SK-N-SH (cell line): Measurements from ENCODE around the gene DNASE1L2. TPM values are rescaled to one million over a fixed set of nuclear protein-coding genes. Genes with fewer than 3 reads are reported as not detected.

Experiments
- CTCF ChIA-PET: fragments of 300-600, 350-600 bp; formaldehyde crosslinking; extraction: SDS; loops from one replicate; lab custom pipeline; 2021; lab: Yijun Ruan, JAX
- POLR2A ChIA-PET: fragments of 350-600 bp; sonication (Branson Sonifier 250); formaldehyde crosslinking; extraction: SDS; loops from one replicate; lab custom pipeline; 2020; ENCODE audit warnings: antibody characterized with exemption, inconsistent platforms; lab: Yijun Ruan, JAX
- DNase-seq: peaks from one replicate; pipeline ENCODE4 v3.0.0; 2012
- H2AFZ ChIP-seq: fragments of 200-600 bp; sonication (generic); 2 replicates; pipeline ENCODE4 v1.8.1; 2016; ENCODE audit warnings: antibody characterized with exemption, mild to moderate bottlenecking, low read depth
- H3F3A ChIP-seq: fragments of 200-600 bp; sonication (generic); replicated peaks from 2 replicates; pipeline ENCODE3; 2016; ENCODE audit warnings: antibody characterized with exemption, mild to moderate bottlenecking; ENCODE audit not compliant: insufficient read depth
- H3K27ac ChIP-seq, 2 experiments: fragments of 200-500 bp in 1 of 2; fragments of 200-600 bp in 1 of 2; sonication (Bioruptor generic) in 1 of 2; sonication (generic), shearing (Covaris generic) in 1 of 2; 2 replicates each; pipeline versions ENCODE4 v1.5.1 to v1.6.1; 2014 to 2016; ENCODE audit warnings: low read depth in 2 of 2, inconsistent platforms in 1 of 2, low read length in 1 of 2, mild to moderate bottlenecking in 1 of 2, mixed read lengths in 1 of 2
- H3K27me3 ChIP-seq: fragments of 200-600 bp; sonication (generic), shearing (Covaris generic); 2 replicates; pipeline ENCODE4 v1.6.1; 2016; ENCODE audit warnings: mixed run types; ENCODE audit not compliant: insufficient read depth
- H3K36me3 ChIP-seq, 2 experiments: fragments of 200-500 bp in 1 of 2; fragments of 200-600 bp in 1 of 2; sonication (Bioruptor generic) in 1 of 2; sonication (generic) in 1 of 2; replicated peaks in 1 of 2; 2 replicates each; pipeline versions ENCODE3 to v1.5.1; 2014 to 2016; ENCODE audit warnings: low read length in 1 of 2, mild to moderate bottlenecking in 1 of 2; ENCODE audit not compliant: insufficient read depth in 2 of 2, control insufficient read depth in 1 of 2
- H3K4me1 ChIP-seq, 2 experiments: fragments of 200-500 bp in 1 of 2; fragments of 200-600 bp in 1 of 2; sonication (Bioruptor generic) in 1 of 2; sonication (generic), shearing (Covaris generic) in 1 of 2; 2 replicates each; pipeline versions ENCODE4 v1.5.1 to v1.6.1; 2014 to 2016; ENCODE audit warnings: low read depth in 1 of 2, low read length in 1 of 2, mixed run types in 1 of 2; ENCODE audit not compliant: insufficient read depth in 2 of 2, control insufficient read depth in 1 of 2
- H3K4me2 ChIP-seq: fragments of 200-600 bp; sonication (generic), shearing (Covaris generic); 2 replicates; pipeline ENCODE4 v1.6.1; 2017; ENCODE audit warnings: mixed run types
- H3K4me3 ChIP-seq, 2 experiments: fragments of 200-500 bp in 1 of 2; fragments of 200-600 bp in 1 of 2; sonication (Bioruptor generic) in 1 of 2; sonication (generic), shearing (Covaris generic) in 1 of 2; 2 replicates each; pipeline versions ENCODE4 v1.5.1 to v1.8.1; 2014 to 2016; ENCODE audit warnings: low read depth in 2 of 2, inconsistent platforms in 1 of 2, low read length in 1 of 2, mild to moderate bottlenecking in 1 of 2, mixed read lengths in 1 of 2, moderate library complexity in 1 of 2
- H3K79me2 ChIP-seq: fragments of 200-600 bp; sonication (generic); 2 replicates; pipeline ENCODE4 v1.8.1; 2017; ENCODE audit warnings: mild to moderate bottlenecking; ENCODE audit not compliant: insufficient read depth
- H3K9ac ChIP-seq: fragments of 200-600 bp; sonication (generic); 2 replicates; pipeline ENCODE4 v1.6.1; 2017; ENCODE audit warnings: mixed run types
- H3K9me2 ChIP-seq: fragments of 200-600 bp; sonication (generic); 2 replicates; pipeline ENCODE4 v1.6.1; 2017; ENCODE audit warnings: mixed run types
- H3K9me3 ChIP-seq: fragments of 200-600 bp; sonication (generic); 2 replicates; pipeline ENCODE4 v1.6.1; 2017; ENCODE audit warnings: mixed run types, mild to moderate bottlenecking, moderate library complexity
- H4K20me1 ChIP-seq: fragments of 200-600 bp; sonication (generic); 2 replicates; pipeline ENCODE4 v1.6.1; 2017; ENCODE audit warnings: mild to moderate bottlenecking, mixed run types; ENCODE audit not compliant: insufficient read depth
- CHD2 ChIP-seq: fragments of 150-350 bp; IDR thresholded peaks from 2 replicates; pipeline ENCODE4 v1.6.1; 2018; ENCODE audit warnings: low read length; ENCODE audit not compliant: partially characterized antibody
- FOSL2 ChIP-seq: IDR thresholded peaks from 2 replicates; pipeline ENCODE4 v1.4.0; 2012; ENCODE audit warnings: low read depth, mild to moderate bottlenecking, moderate library complexity, borderline replicate concordance
- GATA2 ChIP-seq: sonication (generic); formaldehyde crosslinking; IDR thresholded peaks from 2 replicates; pipeline ENCODE4 v1.5.0; 2020; ENCODE audit warnings: mild to moderate bottlenecking, missing genetic modification reagents
- JUND ChIP-seq: IDR thresholded peaks from 2 replicates; pipeline ENCODE4 v1.4.0; 2012
- MEF2A ChIP-seq: IDR thresholded peaks from 2 replicates; pipeline ENCODE4 v1.4.0; 2012; ENCODE audit warnings: low read depth, borderline replicate concordance
- NFIC ChIP-seq: IDR thresholded peaks from 2 replicates; pipeline ENCODE4 v1.4.0; 2012; ENCODE audit warnings: borderline replicate concordance
- NRF1 ChIP-seq: IDR thresholded peaks from 2 replicates; pipeline ENCODE4 v1.6.1; 2012; ENCODE audit warnings: low read depth, mild to moderate bottlenecking, low read length
- RAD21 ChIP-seq: IDR thresholded peaks from 2 replicates; pipeline ENCODE4 v1.6.1; 2012; ENCODE audit warnings: mild to moderate bottlenecking, low read length
- RCOR1 ChIP-seq: fragments of 150-350 bp; IDR thresholded peaks from 2 replicates; pipeline ENCODE4 v1.6.1; 2017; ENCODE audit warnings: antibody characterized with exemption, low read length
- SIN3A ChIP-seq: IDR thresholded peaks from 2 replicates; pipeline ENCODE4 v1.6.1; 2012; ENCODE audit warnings: low read depth, mild to moderate bottlenecking, low read length, moderate library complexity, borderline replicate concordance
- TAF1 ChIP-seq: IDR thresholded peaks from 2 replicates; pipeline ENCODE4 v1.6.1; 2012; ENCODE audit warnings: low read depth, mild to moderate bottlenecking, low read length, moderate library complexity, borderline replicate concordance
- TCF12 ChIP-seq: IDR thresholded peaks from 2 replicates; pipeline ENCODE4 v1.4.0; 2012
- YY1 ChIP-seq: IDR thresholded peaks from 2 replicates; pipeline ENCODE4 v1.4.0; 2012; ENCODE audit warnings: low read depth, mild to moderate bottlenecking
- WGBS: methylation state at CpG from one replicate; pipeline ENCODE4 v1.1.6; 2017; ENCODE audit warnings: low lambda C conversion rate; 5-methylcytosine and 5-hydroxymethylcytosine counted together
- polyA plus RNA-seq, 3 experiments: library from polyadenylated mRNA; depleted of rRNA; stranded (reverse); fragments of >200 nt; gene quantifications; 2 replicates each; pipeline ENCODE4 v1.2.3, GENCODE V29; 2012
- TF ChIP-seq, protein P1 (sequence below): fragments of 150-350 bp; IDR thresholded peaks from 2 replicates; pipeline ENCODE4 v1.6.1; 2017; ENCODE audit warnings: antibody characterized with exemption, low read length, low read depth, borderline replicate concordance
- TF ChIP-seq, protein P2 (sequence below): IDR thresholded peaks from 2 replicates; pipeline ENCODE4; 2012
- TF ChIP-seq, protein P3 (sequence below): IDR thresholded peaks from 2 replicates; pipeline ENCODE4 v1.4.0; 2012; ENCODE audit warnings: low read depth, borderline replicate concordance
- TF ChIP-seq, protein P4 (sequence below): IDR thresholded peaks from 2 replicates; pipeline ENCODE4 v1.4.0; 2012; ENCODE audit warnings: low read depth
- TF ChIP-seq, protein P5 (sequence below): fragments of 200-600 bp; sonication (generic); IDR thresholded peaks from 2 replicates; pipeline ENCODE4 v1.6.1; 2017; ENCODE audit warnings: antibody characterized with exemption, mild to moderate bottlenecking, moderate library complexity
- TF ChIP-seq, protein P6 (sequence below): IDR thresholded peaks from 2 replicates; pipeline ENCODE4 v1.6.1; 2012; ENCODE audit warnings: mild to moderate bottlenecking, low read depth, low read length, moderate library complexity

Gene DNASE1L2
- polyA plus RNA-seq, 1 of the 3 experiments (the other 2 are of a cell fraction), result 2.5 TPM

DNA sequence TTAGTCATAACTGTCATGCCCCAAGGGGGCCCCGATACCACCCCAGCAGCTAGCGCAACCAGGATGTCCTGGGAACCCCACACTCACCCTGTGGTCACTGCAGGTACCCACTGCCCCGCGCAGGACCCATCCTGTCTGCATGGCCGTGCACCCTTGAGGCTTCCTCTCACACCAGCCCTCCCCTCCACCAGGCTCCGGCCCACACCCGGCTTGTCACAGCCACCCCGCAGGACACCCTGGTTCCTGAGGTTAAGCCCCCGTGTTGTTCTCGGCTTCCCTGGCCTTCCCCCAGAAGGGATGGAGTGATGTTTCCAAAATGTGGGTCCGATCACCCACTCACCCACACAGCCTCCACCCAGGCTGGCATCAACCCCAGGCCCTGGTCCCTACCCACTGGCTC lies 7.5 kb downstream of the DNASE1L2 start:
- peaks cover 19% of the 10 kb centered on the region for H3K79me2 ChIP-seq
- CTCF ChIA-PET, result no interaction called here
- no peak overlapping the region for H3K4me2 ChIP-seq
- no peaks in the 10 kb centered on the region for H3K4me1 ChIP-seq
- H3K9me3 ChIP-seq, result no peaks in the 10 kb centered on the region
- H3K36me3 ChIP-seq, result peaks cover 14 to 33% of the 10 kb centered on the region in 2 experiments
- H3K27me3 ChIP-seq, result no peaks in the 10 kb centered on the region
- H3K27ac ChIP-seq, result no peak overlapping the region
- no peaks in the 10 kb centered on the region for H3K9me2 ChIP-seq
- TF ChIP-seq SIN3A (no peak), GATA2 (CRISPR knock-in tag) (no peak), NFIC (no peak), CHD2 (no peak), RAD21 (no peak), YY1 (no peak), FOSL2 (no peak), RCOR1 (no peak), JUND (no peak), MEF2A (no peak), TCF12 (no peak), TAF1 (no peak), NRF1 (no peak)
- TF ChIP-seq, protein P1, sequence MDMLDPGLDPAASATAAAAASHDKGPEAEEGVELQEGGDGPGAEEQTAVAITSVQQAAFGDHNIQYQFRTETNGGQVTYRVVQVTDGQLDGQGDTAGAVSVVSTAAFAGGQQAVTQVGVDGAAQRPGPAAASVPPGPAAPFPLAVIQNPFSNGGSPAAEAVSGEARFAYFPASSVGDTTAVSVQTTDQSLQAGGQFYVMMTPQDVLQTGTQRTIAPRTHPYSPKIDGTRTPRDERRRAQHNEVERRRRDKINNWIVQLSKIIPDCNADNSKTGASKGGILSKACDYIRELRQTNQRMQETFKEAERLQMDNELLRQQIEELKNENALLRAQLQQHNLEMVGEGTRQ, result no peak
- TF ChIP-seq, protein P2, sequence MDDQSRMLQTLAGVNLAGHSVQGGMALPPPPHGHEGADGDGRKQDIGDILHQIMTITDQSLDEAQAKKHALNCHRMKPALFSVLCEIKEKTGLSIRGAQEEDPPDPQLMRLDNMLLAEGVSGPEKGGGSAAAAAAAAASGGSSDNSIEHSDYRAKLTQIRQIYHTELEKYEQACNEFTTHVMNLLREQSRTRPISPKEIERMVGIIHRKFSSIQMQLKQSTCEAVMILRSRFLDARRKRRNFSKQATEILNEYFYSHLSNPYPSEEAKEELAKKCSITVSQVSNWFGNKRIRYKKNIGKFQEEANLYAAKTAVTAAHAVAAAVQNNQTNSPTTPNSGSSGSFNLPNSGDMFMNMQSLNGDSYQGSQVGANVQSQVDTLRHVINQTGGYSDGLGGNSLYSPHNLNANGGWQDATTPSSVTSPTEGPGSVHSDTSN, result no peak
- TF ChIP-seq, protein P3, sequence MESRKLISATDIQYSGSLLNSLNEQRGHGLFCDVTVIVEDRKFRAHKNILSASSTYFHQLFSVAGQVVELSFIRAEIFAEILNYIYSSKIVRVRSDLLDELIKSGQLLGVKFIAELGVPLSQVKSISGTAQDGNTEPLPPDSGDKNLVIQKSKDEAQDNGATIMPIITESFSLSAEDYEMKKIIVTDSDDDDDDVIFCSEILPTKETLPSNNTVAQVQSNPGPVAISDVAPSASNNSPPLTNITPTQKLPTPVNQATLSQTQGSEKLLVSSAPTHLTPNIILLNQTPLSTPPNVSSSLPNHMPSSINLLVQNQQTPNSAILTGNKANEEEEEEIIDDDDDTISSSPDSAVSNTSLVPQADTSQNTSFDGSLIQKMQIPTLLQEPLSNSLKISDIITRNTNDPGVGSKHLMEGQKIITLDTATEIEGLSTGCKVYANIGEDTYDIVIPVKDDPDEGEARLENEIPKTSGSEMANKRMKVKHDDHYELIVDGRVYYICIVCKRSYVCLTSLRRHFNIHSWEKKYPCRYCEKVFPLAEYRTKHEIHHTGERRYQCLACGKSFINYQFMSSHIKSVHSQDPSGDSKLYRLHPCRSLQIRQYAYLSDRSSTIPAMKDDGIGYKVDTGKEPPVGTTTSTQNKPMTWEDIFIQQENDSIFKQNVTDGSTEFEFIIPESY, result no peak
- TF ChIP-seq, protein P4, sequence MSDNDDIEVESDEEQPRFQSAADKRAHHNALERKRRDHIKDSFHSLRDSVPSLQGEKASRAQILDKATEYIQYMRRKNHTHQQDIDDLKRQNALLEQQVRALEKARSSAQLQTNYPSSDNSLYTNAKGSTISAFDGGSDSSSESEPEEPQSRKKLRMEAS, result no peak
- TF ChIP-seq, protein P5, sequence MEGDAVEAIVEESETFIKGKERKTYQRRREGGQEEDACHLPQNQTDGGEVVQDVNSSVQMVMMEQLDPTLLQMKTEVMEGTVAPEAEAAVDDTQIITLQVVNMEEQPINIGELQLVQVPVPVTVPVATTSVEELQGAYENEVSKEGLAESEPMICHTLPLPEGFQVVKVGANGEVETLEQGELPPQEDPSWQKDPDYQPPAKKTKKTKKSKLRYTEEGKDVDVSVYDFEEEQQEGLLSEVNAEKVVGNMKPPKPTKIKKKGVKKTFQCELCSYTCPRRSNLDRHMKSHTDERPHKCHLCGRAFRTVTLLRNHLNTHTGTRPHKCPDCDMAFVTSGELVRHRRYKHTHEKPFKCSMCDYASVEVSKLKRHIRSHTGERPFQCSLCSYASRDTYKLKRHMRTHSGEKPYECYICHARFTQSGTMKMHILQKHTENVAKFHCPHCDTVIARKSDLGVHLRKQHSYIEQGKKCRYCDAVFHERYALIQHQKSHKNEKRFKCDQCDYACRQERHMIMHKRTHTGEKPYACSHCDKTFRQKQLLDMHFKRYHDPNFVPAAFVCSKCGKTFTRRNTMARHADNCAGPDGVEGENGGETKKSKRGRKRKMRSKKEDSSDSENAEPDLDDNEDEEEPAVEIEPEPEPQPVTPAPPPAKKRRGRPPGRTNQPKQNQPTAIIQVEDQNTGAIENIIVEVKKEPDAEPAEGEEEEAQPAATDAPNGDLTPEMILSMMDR, result no peak
- TF ChIP-seq, protein P6, sequence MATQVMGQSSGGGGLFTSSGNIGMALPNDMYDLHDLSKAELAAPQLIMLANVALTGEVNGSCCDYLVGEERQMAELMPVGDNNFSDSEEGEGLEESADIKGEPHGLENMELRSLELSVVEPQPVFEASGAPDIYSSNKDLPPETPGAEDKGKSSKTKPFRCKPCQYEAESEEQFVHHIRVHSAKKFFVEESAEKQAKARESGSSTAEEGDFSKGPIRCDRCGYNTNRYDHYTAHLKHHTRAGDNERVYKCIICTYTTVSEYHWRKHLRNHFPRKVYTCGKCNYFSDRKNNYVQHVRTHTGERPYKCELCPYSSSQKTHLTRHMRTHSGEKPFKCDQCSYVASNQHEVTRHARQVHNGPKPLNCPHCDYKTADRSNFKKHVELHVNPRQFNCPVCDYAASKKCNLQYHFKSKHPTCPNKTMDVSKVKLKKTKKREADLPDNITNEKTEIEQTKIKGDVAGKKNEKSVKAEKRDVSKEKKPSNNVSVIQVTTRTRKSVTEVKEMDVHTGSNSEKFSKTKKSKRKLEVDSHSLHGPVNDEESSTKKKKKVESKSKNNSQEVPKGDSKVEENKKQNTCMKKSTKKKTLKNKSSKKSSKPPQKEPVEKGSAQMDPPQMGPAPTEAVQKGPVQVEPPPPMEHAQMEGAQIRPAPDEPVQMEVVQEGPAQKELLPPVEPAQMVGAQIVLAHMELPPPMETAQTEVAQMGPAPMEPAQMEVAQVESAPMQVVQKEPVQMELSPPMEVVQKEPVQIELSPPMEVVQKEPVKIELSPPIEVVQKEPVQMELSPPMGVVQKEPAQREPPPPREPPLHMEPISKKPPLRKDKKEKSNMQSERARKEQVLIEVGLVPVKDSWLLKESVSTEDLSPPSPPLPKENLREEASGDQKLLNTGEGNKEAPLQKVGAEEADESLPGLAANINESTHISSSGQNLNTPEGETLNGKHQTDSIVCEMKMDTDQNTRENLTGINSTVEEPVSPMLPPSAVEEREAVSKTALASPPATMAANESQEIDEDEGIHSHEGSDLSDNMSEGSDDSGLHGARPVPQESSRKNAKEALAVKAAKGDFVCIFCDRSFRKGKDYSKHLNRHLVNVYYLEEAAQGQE, result no peak
- H3K9ac ChIP-seq, result no peak overlapping the region
- H4K20me1 ChIP-seq, result no peaks in the 10 kb centered on the region
- DNase-seq, result peak; percentile 23
- H2AFZ ChIP-seq, result no peak overlapping the region
- WGBS, result 98% methylated on average over 10 of the region's 11 CpGs
- H3K4me3 ChIP-seq, result no peak overlapping the region
- peaks cover 10% of the 10 kb centered on the region for H3F3A ChIP-seq
- POLR2A ChIA-PET, result no interaction called here
